A549 (cell line): ENCODE results near the gene MRPL28.

Experiments
- EP300 ChIP-seq, 2 experiments: fragments of >200 bp; sonication (Bioruptor Twin); formaldehyde crosslinking; IDR thresholded peaks; 2 replicates in 1 of 2; 3 replicates in 1 of 2; pipeline ENCODE4 v1.6.1; 2016 to 2017
- JUN ChIP-seq, 2 experiments: fragments of >200 bp; sonication (Bioruptor Twin); formaldehyde crosslinking; IDR thresholded peaks; 2 replicates in 1 of 2; 3 replicates in 1 of 2; pipeline ENCODE4 v1.6.1; 2016 to 2017
- POLR2A ChIP-seq: IDR thresholded peaks from 2 replicates; pipeline ENCODE4 v1.6.1; 2012; ENCODE audit warnings: mild to moderate bottlenecking, low read length
- RNF2 ChIP-seq: fragments of 200-600 bp; sonication (generic); IDR thresholded peaks from 2 replicates; pipeline ENCODE4 v1.6.1; 2016; ENCODE audit warnings: low read depth, mild to moderate bottlenecking, antibody characterized with exemption, moderate library complexity, borderline replicate concordance
- SREBF2 ChIP-seq: fragments of 450-650 bp; IDR thresholded peaks from 2 replicates; pipeline ENCODE4 v1.6.1; 2014; ENCODE audit warnings: mild to moderate bottlenecking, moderate library complexity
- TF ChIP-seq, protein P1 (sequence below): fragments of >200 bp; sonication (Bioruptor Twin); formaldehyde crosslinking; IDR thresholded peaks from 3 replicates; pipeline ENCODE4 v1.5.1; 2016

- TF ChIP-seq, protein P1, sequence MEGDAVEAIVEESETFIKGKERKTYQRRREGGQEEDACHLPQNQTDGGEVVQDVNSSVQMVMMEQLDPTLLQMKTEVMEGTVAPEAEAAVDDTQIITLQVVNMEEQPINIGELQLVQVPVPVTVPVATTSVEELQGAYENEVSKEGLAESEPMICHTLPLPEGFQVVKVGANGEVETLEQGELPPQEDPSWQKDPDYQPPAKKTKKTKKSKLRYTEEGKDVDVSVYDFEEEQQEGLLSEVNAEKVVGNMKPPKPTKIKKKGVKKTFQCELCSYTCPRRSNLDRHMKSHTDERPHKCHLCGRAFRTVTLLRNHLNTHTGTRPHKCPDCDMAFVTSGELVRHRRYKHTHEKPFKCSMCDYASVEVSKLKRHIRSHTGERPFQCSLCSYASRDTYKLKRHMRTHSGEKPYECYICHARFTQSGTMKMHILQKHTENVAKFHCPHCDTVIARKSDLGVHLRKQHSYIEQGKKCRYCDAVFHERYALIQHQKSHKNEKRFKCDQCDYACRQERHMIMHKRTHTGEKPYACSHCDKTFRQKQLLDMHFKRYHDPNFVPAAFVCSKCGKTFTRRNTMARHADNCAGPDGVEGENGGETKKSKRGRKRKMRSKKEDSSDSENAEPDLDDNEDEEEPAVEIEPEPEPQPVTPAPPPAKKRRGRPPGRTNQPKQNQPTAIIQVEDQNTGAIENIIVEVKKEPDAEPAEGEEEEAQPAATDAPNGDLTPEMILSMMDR, result no peak
- peak; percentile 47; the same call in 1 of the 2 replicates for TF ChIP-seq POLR2A
- no peak for TF ChIP-seq EP300 (IDR thresholded peaks at IDR 0.05)
- peak in 1 of 2 experiments; percentile 83; a peak in 3 of 5 replicates for TF ChIP-seq JUN (IDR thresholded peaks at IDR 0.05)
- TF ChIP-seq SREBF2, result no peak
- no peak for TF ChIP-seq RNF2
Measured at GRCh38 chr16:381789-382717, 11.7 kb upstream of the MRPL28 start, which contains the start of gene PGAP6.
